Testis (tissue), 2 donors: ENCODE data around the gene ING5.

Experiments
- POLR2A ChIP-seq: fragments of 450-650 bp; IDR thresholded peaks from one replicate; pipeline ENCODE4 v1.6.1; 2017; ENCODE audit warnings: antibody characterized with exemption, mild to moderate bottlenecking, moderate library complexity
- TF ChIP-seq, protein P1 (sequence below), 3 experiments: fragments of 450-650 bp in 2 of 3; fragments of 200-600 bp in 1 of 3; sonication (generic) in 1 of 3; IDR thresholded peaks; one replicate each; pipeline ENCODE4 v1.5.1; 2016 to 2019; ENCODE audit warnings: antibody characterized with exemption in 3 of 3, mild to moderate bottlenecking in 2 of 3, moderate library complexity in 1 of 3

DNA sequence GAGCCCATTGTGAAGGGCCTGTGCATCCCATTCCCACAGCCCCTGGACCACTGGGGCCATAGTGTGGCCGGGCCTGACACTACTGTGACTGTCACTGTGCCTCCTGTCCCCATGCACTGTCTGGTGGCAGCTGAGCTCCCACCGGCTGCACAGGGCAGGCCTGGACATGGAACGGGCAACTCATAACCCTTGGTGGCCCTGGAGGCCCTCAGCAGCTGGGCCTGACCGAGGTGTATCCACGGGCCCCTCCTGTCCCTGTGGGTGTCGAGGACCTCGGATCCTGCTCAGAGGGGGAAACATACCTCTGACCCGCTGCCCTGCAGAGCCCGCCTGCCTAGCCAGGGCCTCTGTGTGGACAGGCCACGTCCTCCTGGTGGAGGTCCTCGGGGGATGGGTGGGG is 67.0 kb downstream of the ING5 start:
- TF ChIP-seq POLR2A, result no peak
- TF ChIP-seq, protein P1, sequence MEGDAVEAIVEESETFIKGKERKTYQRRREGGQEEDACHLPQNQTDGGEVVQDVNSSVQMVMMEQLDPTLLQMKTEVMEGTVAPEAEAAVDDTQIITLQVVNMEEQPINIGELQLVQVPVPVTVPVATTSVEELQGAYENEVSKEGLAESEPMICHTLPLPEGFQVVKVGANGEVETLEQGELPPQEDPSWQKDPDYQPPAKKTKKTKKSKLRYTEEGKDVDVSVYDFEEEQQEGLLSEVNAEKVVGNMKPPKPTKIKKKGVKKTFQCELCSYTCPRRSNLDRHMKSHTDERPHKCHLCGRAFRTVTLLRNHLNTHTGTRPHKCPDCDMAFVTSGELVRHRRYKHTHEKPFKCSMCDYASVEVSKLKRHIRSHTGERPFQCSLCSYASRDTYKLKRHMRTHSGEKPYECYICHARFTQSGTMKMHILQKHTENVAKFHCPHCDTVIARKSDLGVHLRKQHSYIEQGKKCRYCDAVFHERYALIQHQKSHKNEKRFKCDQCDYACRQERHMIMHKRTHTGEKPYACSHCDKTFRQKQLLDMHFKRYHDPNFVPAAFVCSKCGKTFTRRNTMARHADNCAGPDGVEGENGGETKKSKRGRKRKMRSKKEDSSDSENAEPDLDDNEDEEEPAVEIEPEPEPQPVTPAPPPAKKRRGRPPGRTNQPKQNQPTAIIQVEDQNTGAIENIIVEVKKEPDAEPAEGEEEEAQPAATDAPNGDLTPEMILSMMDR (IDR thresholded peaks at IDR 0.05), result no peak
